Measurements from ENCODE around the gene CCM2L.

DNA sequence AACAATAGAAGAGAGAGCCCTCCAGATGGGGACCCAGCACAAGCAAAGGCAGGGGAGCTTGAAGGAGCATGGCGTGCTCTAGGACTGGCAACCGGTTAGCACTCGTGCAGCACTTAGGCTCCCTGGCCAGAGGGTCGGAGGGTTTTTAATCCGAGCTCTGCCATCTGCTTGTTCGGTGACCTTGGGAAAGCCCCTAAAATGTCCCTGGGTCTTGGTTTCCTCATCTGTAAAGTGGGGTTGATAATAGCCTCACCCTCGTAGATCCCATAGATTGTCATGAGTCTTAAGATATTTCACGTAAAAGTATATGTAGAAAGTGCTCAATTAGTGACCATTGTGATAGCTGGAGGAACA, 25.2 kb downstream of the CCM2L start:
- TF ChIP-seq, protein P1, sequence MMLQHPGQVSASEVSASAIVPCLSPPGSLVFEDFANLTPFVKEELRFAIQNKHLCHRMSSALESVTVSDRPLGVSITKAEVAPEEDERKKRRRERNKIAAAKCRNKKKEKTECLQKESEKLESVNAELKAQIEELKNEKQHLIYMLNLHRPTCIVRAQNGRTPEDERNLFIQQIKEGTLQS (IDR thresholded peaks at IDR 0.05): no peak
- TF ChIP-seq, protein P1 (CRISPR knock-in tag; conservative IDR thresholded peaks at IDR 0.05): no peak
- TF ChIP-seq CTCF (IDR thresholded peaks at IDR 0.05 in 2 of 3, conservative IDR thresholded peaks at IDR 0.05 in 1 of 3; ENCODE audit: insufficient read depth in 2 of 3, low read depth in 1 of 3, low read length in 3 of 3) (no peak), ZNF311 (CRISPR knock-in tag; IDR thresholded peaks at IDR 0.05) (no peak), ZFP1 (CRISPR knock-in tag; IDR thresholded peaks at IDR 0.05) (no peak)

All from K562 (cell line).